ENCODE data around the gene ZCCHC14. TPM values are rescaled to one million over a fixed set of nuclear protein-coding genes. Genes with fewer than 3 reads are reported as not detected.

ZCCHC14 gene
- total RNA-seq, 1 donor from 2014 or later = 44.8 TPM

- no peak overlapping the region for H3K4me3 Mint-ChIP-seq (ENCODE audit: unreplicated experiment)
These were observed 46.3 kb downstream of the ZCCHC14 start for GRCh38 chr16:87446479-87446878.

GRCh38 chr16:87445486-87445885, 47.3 kb downstream of the ZCCHC14 start:
- no peak for DNase-seq (ENCODE audit: extremely low spot score, unreplicated experiment)
- H3K4me1 Mint-ChIP-seq (ENCODE audit: unreplicated experiment) = peaks cover 14% of the 10 kb centered on the region

More at GRCh38 chr16:87446479-87446878, 46.3 kb downstream of the ZCCHC14 start:
- H3K9me3 Mint-ChIP-seq (ENCODE audit: unreplicated experiment) = peaks cover 5% of the 10 kb centered on the region
- no peak overlapping the region for H3K27ac Mint-ChIP-seq (ENCODE audit: unreplicated experiment)
- H3K36me3 Mint-ChIP-seq (ENCODE audit: unreplicated experiment) = peaks cover 56% of the 10 kb centered on the region
- TF ChIP-seq, protein P1, sequence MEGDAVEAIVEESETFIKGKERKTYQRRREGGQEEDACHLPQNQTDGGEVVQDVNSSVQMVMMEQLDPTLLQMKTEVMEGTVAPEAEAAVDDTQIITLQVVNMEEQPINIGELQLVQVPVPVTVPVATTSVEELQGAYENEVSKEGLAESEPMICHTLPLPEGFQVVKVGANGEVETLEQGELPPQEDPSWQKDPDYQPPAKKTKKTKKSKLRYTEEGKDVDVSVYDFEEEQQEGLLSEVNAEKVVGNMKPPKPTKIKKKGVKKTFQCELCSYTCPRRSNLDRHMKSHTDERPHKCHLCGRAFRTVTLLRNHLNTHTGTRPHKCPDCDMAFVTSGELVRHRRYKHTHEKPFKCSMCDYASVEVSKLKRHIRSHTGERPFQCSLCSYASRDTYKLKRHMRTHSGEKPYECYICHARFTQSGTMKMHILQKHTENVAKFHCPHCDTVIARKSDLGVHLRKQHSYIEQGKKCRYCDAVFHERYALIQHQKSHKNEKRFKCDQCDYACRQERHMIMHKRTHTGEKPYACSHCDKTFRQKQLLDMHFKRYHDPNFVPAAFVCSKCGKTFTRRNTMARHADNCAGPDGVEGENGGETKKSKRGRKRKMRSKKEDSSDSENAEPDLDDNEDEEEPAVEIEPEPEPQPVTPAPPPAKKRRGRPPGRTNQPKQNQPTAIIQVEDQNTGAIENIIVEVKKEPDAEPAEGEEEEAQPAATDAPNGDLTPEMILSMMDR (IDR thresholded peaks at IDR 0.05) = no peak
- H3K27me3 Mint-ChIP-seq (ENCODE audit: unreplicated experiment) = no peaks in the 10 kb centered on the region
- no peak for DNase-seq (ENCODE audit: extremely low spot score, unreplicated experiment)
- peaks cover 12% of the 10 kb centered on the region for H3K4me1 Mint-ChIP-seq (ENCODE audit: unreplicated experiment)

DNA sequence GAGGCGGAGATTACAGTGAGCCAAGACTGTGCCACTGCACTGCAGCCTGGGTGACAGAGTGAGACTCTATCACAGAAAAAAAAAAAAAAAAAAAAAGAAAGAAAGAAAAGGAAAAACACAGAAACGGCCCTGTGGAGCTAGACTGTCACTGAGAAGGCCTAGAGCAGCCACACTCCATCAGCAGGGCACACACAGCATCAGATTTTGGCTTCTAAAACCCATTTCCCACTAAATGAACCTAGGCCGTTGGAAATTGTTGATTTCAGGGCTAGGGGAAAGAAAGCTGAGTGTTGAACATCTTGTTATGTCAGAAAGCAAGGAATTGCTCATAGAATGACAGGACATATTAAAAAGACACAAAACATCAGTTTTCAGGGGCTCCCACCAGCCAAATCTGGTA, 48.9 kb downstream of the ZCCHC14 start:
- TF ChIP-seq, protein P1 (IDR thresholded peaks at IDR 0.05) = no peak
- Mint-ChIP-seq H3K36me3 (ENCODE audit: unreplicated experiment) (peaks cover 54% of the 10 kb centered on the region), H3K9me3 (ENCODE audit: unreplicated experiment) (peaks cover 5% of the 10 kb centered on the region), H3K4me3 (ENCODE audit: unreplicated experiment) (no peak overlapping the region), H3K4me1 (ENCODE audit: unreplicated experiment) (peaks cover 14% of the 10 kb centered on the region), H3K27ac (ENCODE audit: unreplicated experiment) (no peak overlapping the region), H3K27me3 (ENCODE audit: unreplicated experiment) (no peaks in the 10 kb centered on the region)
- DNase-seq (ENCODE audit: extremely low spot score, unreplicated experiment) = no peak

More at GRCh38 chr16:87445486-87445885, 47.3 kb downstream of the ZCCHC14 start:
- Mint-ChIP-seq H3K36me3 (ENCODE audit: unreplicated experiment) (peaks cover 58% of the 10 kb centered on the region), H3K9me3 (ENCODE audit: unreplicated experiment) (peaks cover 5% of the 10 kb centered on the region), H3K27me3 (ENCODE audit: unreplicated experiment) (no peaks in the 10 kb centered on the region), H3K27ac (ENCODE audit: unreplicated experiment) (no peak overlapping the region), H3K4me3 (ENCODE audit: unreplicated experiment) (no peak overlapping the region)
- TF ChIP-seq, protein P1 (IDR thresholded peaks at IDR 0.05) = no peak

DNA sequence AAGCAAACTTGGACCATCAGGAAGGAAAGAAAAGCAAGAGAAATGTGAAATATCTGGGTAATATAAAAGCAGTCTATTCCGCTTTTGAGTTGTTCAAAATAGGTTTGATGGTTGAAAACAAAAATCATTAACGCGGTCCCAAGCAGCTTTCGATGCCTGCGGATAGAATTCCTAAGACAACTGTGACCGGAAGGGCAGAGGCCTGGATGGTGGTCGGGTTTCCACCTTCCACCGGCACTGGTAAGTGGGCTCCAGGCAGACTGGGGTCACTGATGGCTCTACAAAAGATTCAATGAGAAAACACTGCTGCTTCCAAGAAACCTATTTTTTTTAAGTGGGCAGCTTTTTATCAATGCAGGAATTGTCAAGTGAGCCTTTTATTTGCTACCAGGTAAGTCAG, 49.8 kb downstream of the ZCCHC14 start:
- no peak for DNase-seq (ENCODE audit: extremely low spot score, unreplicated experiment)
- Mint-ChIP-seq H3K27me3 (ENCODE audit: unreplicated experiment) (no peaks in the 10 kb centered on the region), H3K36me3 (ENCODE audit: unreplicated experiment) (peaks cover 45% of the 10 kb centered on the region), H3K4me1 (ENCODE audit: unreplicated experiment) (peaks cover 17% of the 10 kb centered on the region), H3K27ac (ENCODE audit: unreplicated experiment) (no peak overlapping the region), H3K4me3 (ENCODE audit: unreplicated experiment) (no peak overlapping the region), H3K9me3 (ENCODE audit: unreplicated experiment) (peaks cover 5% of the 10 kb centered on the region)
- TF ChIP-seq, protein P1 (IDR thresholded peaks at IDR 0.05) = no peak

- H3K27me3 Mint-ChIP-seq (ENCODE audit: unreplicated experiment) = no peaks in the 10 kb centered on the region
- H3K36me3 Mint-ChIP-seq (ENCODE audit: unreplicated experiment) = peaks cover 42% of the 10 kb centered on the region
- no peak for DNase-seq (ENCODE audit: extremely low spot score, unreplicated experiment)
- no peak overlapping the region for H3K4me3 Mint-ChIP-seq (ENCODE audit: unreplicated experiment)
- H3K27ac Mint-ChIP-seq (ENCODE audit: unreplicated experiment) = no peak overlapping the region
- H3K4me1 Mint-ChIP-seq (ENCODE audit: unreplicated experiment) = peaks cover 17% of the 10 kb centered on the region
- peaks cover 5% of the 10 kb centered on the region for H3K9me3 Mint-ChIP-seq (ENCODE audit: unreplicated experiment)
- TF ChIP-seq, protein P1 (IDR thresholded peaks at IDR 0.05) = no peak
These were observed 50.2 kb downstream of the ZCCHC14 start for GRCh38 chr16:87442581-87442966.

Data from osteocyte (in vitro differentiated cells).